ENCODE results near the gene LRP5. TPM values are rescaled to one million over a fixed set of nuclear protein-coding genes. Genes with fewer than 3 reads are reported as not detected.

Gene LRP5
- total and polyA plus RNA-seq, 9 of the 15 experiments (the other 6 are each of a cell fraction or from before 2014, with no cell fraction given), result 0.48 to 44.2 (median 13.5) TPM

DNA sequence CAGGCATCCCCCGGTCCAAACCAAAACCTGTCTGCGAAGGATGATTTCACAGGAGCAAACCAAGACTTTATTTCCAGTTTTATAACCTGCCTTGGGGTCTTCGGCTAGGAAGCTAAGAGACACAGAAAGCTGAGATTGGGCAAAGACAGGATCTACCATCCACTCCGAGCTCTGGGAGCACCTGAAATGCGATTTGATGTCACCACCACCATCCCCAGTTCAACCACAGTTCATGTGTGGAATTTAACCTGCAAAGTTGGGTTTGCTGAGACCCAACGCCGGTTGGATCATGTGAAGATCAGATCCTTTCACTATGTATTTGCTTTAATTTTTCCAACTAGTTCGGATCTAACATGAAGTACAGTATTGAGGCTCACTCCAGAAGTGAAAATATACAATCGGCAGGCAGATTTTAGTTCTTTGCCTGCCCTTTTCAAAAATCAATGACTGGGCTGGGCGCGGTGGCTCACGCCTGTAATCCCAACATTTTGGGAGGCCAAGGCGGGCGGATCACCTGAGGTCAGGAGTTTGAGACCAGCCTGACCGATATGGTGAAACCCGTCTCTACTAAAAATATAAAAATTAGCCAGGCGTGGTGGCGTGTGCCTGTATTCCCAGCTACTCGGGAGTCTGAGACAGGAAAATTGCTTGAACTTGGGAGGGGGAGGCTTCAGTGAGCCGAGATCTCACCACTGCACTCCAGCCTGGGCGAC, 39.2 kb upstream of the LRP5 start (continued):
- TF ChIP-seq, protein P1, sequence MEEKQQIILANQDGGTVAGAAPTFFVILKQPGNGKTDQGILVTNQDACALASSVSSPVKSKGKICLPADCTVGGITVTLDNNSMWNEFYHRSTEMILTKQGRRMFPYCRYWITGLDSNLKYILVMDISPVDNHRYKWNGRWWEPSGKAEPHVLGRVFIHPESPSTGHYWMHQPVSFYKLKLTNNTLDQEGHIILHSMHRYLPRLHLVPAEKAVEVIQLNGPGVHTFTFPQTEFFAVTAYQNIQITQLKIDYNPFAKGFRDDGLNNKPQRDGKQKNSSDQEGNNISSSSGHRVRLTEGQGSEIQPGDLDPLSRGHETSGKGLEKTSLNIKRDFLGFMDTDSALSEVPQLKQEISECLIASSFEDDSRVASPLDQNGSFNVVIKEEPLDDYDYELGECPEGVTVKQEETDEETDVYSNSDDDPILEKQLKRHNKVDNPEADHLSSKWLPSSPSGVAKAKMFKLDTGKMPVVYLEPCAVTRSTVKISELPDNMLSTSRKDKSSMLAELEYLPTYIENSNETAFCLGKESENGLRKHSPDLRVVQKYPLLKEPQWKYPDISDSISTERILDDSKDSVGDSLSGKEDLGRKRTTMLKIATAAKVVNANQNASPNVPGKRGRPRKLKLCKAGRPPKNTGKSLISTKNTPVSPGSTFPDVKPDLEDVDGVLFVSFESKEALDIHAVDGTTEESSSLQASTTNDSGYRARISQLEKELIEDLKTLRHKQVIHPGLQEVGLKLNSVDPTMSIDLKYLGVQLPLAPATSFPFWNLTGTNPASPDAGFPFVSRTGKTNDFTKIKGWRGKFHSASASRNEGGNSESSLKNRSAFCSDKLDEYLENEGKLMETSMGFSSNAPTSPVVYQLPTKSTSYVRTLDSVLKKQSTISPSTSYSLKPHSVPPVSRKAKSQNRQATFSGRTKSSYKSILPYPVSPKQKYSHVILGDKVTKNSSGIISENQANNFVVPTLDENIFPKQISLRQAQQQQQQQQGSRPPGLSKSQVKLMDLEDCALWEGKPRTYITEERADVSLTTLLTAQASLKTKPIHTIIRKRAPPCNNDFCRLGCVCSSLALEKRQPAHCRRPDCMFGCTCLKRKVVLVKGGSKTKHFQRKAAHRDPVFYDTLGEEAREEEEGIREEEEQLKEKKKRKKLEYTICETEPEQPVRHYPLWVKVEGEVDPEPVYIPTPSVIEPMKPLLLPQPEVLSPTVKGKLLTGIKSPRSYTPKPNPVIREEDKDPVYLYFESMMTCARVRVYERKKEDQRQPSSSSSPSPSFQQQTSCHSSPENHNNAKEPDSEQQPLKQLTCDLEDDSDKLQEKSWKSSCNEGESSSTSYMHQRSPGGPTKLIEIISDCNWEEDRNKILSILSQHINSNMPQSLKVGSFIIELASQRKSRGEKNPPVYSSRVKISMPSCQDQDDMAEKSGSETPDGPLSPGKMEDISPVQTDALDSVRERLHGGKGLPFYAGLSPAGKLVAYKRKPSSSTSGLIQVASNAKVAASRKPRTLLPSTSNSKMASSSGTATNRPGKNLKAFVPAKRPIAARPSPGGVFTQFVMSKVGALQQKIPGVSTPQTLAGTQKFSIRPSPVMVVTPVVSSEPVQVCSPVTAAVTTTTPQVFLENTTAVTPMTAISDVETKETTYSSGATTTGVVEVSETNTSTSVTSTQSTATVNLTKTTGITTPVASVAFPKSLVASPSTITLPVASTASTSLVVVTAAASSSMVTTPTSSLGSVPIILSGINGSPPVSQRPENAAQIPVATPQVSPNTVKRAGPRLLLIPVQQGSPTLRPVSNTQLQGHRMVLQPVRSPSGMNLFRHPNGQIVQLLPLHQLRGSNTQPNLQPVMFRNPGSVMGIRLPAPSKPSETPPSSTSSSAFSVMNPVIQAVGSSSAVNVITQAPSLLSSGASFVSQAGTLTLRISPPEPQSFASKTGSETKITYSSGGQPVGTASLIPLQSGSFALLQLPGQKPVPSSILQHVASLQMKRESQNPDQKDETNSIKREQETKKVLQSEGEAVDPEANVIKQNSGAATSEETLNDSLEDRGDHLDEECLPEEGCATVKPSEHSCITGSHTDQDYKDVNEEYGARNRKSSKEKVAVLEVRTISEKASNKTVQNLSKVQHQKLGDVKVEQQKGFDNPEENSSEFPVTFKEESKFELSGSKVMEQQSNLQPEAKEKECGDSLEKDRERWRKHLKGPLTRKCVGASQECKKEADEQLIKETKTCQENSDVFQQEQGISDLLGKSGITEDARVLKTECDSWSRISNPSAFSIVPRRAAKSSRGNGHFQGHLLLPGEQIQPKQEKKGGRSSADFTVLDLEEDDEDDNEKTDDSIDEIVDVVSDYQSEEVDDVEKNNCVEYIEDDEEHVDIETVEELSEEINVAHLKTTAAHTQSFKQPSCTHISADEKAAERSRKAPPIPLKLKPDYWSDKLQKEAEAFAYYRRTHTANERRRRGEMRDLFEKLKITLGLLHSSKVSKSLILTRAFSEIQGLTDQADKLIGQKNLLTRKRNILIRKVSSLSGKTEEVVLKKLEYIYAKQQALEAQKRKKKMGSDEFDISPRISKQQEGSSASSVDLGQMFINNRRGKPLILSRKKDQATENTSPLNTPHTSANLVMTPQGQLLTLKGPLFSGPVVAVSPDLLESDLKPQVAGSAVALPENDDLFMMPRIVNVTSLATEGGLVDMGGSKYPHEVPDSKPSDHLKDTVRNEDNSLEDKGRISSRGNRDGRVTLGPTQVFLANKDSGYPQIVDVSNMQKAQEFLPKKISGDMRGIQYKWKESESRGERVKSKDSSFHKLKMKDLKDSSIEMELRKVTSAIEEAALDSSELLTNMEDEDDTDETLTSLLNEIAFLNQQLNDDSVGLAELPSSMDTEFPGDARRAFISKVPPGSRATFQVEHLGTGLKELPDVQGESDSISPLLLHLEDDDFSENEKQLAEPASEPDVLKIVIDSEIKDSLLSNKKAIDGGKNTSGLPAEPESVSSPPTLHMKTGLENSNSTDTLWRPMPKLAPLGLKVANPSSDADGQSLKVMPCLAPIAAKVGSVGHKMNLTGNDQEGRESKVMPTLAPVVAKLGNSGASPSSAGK (IDR thresholded peaks at IDR 0.05), result no peak

Data from K562 (cell line).